ENCODE results near the gene CGB5. TPM values are rescaled to one million over a fixed set of nuclear protein-coding genes. Genes with fewer than 3 reads are reported as not detected.
"Not testable (repeated sequence)": the region's sequence is repeated elsewhere in the genome, so short reads cannot be mapped to it uniquely, and the experiment has no call there.

The CGB5 gene
- total RNA-seq, 1 donor from 2014 or later: not detected

DNA sequence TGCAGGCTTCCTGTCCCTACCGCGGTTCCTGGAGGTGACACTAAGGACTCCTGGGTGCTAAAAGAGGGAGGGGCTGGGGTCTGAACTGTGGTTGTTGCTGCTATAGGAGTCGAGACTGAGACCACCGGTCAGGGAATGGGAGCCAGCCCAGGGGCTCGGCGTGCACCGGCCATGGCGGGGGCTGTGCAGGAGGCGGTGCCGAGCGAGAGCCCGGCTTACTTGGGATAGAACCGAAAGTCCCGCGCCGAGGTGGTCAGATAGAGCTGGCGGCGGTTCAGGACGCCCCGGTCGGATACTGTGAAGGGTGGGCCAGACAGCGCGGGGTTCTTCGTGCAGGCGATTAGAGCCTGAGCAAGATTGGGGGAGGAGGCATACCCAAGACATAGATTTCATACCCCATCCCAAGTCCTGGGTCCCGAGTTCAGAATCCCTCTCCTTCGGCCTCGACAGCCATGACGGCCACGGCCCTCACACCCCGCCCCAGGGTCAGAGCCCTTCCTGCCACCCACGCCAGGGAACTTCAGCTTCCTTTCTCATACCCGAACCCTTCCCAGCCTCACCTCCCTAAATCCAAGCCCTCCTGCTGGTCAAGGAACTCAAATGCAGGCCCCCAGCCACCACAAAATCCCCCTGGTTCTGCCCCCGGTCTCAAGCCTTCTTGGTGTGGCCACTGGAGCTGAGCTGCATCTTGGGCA is 13.4 kb downstream of the CGB5 start:
- intact Hi-C loops (cut with micrococcal nuclease): not testable (repeated sequence)

DNA sequence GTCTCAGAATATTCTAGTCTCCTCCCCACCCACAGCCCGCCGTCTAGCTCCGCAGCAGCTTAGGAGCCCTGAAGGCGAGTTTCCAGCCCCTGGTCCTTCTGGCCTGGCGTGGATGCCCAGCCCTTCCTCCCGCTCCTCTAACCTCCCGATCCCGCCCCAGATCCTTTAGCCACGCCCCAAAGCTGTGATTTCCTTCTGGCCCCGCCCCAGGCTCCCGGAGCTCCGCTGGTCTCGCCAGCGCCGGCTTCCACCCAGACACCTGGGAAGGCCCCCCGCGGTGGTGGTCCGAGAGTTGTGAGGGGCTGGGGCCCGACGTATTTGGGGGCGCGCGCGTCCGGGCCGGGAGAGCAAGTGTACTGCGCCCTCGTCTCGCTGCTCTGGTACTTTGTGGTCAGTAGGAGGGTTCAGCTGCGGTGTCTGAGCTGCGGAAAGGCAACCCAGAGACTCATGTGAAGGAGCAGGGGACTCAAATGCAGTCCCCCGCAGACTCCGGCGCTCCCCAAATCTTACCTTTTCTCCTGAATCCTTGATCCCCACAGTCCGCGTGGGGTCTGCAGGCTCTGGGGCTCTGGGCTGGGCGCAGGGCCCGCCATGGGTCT is 14.1 kb downstream of the CGB5 start, which contains the start of gene CGB7:
Gene CGB7 (minus strand): TSS at position 114 of the 599 bp plus-strand sequence. CDS start 2,374 bp downstream, outside the sequence.
- intact Hi-C loops (cut with micrococcal nuclease): no loop called here

DNA sequence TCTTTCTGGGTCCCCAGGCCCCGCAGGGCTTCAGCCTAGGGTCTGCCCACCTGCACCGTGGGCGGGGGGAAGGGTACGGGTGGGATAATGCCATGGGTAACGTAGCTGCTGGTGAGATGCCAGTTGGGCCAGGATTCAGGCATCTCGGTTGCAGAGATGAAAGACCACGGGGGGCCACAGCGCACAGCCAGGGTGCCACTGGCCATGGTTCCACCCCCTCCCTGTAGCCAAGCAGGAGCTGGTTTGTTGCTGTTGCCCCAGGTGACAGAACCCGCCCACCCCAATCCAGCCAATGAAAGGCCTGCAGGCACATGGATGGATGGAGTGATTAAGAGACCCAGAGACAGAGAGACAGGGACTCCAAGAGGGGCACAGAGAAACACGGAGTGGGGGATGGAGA is 14.9 kb downstream of the CGB5 start:
- intact Hi-C loops (cut with micrococcal nuclease): no loop called here

DNA sequence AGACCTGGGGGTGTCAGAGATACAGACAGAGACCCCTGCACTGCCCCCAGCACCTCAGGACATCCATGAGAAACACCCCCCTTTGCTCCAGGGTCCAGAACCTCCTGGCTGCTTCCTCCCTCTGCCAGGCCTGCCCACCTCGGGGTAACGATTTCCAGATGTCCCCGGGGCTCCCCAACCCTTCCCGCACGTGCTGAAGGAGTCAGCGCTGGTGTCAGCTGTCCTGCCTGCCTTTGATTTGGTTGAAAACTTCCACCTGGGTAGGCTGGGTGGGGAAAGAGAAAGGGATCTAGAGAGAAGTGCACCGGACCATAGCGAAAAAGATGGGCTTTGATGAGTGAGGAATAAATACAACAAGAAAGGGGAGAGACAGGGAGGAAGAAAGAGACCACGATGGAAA is 15.4 kb downstream of the CGB5 start:
- intact Hi-C loops (cut with micrococcal nuclease): no loop called here

DNA sequence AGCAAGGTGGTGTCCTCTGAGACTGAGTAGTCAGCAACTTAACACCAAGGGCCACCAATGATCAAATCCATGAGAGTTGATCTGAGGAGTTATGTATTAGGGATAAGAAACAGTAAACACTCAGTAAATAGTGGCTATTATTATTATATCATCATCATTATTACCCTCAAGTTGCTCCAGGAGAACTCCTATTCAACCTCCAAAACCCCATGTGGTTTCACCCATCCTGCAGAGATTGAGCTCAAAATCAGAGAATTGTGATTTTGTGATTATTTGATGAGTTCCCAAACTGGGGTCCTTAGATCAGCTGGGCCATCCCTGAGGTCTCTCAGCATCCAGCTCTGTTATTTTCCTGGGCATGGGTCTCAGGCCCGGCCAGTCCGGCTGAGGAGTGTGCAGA is 17.4 kb downstream of the CGB5 start:
- intact Hi-C loops (cut with micrococcal nuclease): no loop called here

DNA sequence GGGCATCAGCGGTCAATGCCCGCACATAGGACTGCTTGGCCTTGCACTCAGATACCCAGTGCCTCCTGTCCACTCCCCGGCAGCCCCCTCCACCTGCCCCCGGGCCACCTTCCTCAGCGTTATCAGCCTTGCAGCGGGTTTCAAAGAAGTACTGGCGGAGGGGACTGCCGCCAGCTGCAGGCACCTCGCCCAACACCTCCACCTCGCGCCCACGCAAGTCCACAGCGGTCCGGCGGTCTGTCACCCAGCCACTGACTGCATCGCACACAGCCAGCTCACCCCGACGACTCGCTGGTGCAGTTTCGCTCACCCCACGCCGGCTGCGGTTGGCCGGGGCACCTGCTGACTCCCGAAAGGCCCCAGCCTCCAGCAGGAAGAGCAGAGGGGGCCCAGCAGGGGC is 17.8 kb downstream of the CGB5 start:
- intact Hi-C loops (cut with micrococcal nuclease): no loop called here

DNA sequence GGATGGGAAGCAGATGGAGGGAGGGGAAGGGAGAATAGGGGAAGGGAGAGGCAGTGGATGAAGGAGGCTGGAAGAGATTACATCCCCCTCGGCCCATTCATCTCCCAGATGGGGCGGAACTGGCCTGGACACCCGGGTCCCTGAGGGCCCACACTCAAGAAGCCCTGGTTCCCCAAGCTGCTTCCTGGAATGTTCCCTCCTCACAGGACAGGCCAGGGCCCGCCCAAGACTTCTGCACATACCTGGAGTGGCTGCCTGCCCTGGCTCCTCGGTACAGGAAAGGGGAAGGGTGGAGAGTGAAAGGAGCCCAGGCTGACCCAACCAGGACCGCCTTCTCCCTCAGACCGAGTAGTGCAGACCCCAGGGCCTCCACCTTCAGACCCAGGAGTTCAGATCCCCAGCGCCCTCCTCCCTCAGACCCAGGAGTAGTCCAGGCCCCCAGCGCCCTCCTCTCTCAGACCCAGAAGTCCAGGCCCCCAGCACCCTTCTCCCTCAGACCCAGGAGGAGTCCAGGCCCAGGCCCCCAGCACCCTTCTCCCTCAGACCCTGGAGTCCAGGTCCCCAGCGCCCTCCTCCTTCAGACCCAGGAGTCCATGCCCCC is 20.5 kb downstream of the CGB5 start:
- intact Hi-C loops (cut with micrococcal nuclease): no loop called here

DNA sequence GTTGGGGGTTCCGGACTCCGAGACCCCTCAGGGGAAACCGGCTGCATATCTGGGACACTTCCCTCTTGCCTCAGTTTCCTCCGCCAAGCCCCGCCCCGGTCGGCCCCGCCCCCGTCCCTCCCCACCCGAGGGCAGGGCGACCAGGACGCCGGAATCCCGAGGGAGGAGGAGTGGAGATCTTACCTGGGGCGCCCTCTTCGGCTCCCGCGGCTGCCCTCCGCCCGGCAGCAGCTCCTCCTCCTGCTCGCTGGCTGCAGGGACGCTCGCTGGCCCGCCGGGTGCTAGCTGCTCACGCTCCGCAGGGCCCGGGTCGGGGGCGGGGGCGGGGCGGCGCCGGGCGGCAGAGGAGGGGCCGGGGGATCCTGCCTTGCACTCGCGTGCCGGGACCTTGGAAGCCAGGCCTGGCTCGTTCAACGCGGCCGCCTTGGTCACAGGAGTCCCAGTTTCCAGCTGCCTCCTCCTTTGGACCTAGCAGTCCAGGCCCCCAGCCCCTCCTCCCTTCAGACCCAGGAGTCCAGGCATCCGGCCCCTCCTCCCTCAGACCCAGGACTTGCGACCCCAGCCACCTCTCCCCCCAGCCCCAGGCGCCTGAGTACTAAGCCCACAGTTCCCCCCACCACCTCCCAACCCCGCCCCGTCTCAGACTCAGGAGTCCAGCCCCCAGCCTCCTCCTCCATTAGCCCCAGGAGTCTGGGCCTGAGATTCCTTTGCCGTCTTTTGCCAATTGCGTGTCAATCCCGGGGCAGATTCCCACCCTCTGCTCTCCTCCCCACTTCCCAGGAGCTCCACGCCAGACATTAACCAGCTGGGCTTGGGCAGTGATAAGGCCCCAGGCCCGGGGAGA is 21.3 kb downstream of the CGB5 start, which contains the start of gene NTF4:
Gene NTF4 (minus strand): TSS at position 51 of the 844 bp plus-strand sequence. CDS start 2,821 bp downstream, outside the sequence.
- intact Hi-C loops (cut with micrococcal nuclease): no loop called here

DNA sequence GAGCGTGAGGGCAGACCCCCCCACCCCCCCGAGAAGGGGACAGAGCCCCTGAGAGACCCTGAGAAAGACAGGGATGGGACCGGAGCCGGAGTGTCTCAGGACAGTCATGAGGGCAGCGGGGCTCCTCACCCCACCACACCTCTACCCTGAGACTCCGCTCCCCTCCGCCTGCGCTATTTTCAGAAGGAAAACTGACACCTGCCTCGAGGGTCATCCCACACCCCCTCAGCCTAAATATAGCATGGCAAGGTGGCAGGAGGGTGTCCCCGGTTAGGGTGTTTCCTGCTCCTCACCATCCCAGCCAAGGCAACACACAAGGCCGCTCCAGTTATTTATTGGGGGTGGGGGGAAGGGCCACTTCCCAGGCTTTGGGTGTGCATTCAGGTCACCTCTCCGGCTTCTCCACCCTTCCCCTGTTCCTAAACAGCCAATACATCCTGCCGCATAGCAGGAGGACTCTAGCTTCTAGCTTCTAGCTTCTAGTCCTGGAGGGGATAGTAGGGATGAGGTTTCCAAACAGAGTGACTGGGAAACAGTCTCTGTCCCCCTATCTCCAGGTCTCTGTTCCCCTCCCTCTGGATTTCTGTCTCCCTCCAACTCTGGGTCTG is 22.4 kb downstream of the CGB5 start:
- intact Hi-C loops (cut with micrococcal nuclease): no loop called here

DNA sequence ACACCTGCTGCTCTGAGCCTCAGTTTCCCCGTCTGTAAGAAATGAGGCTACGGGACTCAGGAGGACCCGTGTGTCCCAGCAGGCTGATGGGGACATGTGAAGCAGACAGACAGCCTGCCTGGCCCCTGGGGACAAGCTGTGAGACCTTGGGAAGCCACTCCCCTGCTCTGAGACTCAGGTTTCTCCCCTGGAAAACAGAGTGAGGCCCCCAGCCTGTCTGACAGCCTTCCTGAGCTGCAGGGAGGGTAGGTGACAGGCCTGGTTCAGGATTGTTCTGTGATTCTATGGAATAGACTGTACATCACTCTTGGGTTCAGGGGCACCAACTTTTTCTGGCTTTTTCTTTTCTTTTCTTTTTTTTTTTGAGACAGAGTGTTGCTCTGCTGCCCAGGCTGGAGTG is 23.9 kb downstream of the CGB5 start:
- intact Hi-C loops (cut with micrococcal nuclease): no loop called here

DNA sequence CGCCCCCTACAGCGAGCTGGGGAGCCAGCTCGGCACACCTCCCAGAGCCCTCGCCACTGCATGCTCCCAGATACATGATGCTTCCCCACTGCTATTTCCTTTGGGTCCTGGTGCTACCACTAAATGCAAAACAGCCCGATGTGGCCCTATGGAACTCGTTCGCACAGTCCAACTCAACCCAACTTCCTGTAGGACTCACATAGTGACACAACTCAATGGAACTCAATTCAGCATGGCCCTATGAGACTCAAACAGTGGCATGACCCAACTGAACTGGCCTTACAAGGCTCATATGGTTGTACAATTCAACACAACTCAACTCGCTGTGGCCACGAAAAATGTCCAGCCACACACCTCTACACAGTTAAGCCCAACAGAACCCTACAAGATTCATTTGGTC is 25.4 kb downstream of the CGB5 start:
- intact Hi-C loops (cut with micrococcal nuclease): no loop called here

DNA sequence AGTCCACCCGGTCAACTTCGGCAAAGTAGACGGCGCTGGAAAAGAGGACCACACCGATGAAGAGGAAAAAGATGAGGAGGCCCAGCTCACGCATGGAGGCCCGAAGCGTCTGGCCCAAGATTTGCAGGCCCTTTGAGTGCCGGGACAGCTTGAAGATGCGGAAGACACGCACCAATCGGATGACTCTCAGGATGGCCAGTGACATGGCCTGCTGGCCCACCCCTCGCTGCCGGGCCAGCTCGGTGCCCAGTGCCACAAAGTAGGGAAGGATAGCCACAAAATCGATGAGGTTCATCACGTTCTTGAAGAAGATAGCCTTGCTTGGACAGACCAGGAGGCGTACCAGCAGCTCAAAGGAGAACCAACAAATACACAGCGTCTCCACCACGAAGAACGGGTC is 26.8 kb downstream of the CGB5 start:
- intact Hi-C loops (cut with micrococcal nuclease): no loop called here

DNA sequence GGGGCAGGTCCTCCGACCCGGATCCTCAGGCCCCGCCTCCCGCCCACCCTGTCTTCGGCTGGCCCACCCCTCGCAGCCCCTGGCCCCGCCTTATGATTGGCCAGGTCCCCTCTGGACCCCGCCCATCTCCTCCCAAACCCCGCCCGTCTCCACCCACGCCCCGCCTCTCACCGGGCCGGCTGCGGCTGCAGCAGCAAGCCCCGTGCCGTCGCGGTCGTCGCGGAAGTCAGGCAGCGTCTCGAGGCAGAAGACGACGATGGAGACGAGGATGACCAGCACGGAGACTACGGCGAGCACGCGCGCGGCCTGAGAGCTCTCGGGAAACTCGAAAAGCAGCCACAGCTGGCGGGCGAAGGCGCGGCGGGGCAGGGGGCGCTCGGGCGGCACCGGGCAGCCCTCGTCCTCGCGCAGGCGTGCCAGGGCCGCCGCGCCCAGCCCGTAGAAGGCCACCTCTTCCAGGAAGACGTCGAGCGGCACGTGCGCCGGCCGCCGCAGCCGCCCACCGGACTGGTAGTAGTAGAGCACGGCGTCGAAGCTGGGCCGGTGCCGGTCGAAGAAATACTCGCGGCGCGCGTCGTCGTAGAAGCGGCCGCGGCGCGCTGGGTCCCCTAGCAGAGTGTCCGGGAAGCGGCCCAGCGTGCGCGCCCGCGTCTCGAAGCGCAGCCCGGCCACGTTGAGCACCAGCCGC is 28.4 kb downstream of the CGB5 start:
- intact Hi-C loops (cut with micrococcal nuclease): no loop called here

DNA sequence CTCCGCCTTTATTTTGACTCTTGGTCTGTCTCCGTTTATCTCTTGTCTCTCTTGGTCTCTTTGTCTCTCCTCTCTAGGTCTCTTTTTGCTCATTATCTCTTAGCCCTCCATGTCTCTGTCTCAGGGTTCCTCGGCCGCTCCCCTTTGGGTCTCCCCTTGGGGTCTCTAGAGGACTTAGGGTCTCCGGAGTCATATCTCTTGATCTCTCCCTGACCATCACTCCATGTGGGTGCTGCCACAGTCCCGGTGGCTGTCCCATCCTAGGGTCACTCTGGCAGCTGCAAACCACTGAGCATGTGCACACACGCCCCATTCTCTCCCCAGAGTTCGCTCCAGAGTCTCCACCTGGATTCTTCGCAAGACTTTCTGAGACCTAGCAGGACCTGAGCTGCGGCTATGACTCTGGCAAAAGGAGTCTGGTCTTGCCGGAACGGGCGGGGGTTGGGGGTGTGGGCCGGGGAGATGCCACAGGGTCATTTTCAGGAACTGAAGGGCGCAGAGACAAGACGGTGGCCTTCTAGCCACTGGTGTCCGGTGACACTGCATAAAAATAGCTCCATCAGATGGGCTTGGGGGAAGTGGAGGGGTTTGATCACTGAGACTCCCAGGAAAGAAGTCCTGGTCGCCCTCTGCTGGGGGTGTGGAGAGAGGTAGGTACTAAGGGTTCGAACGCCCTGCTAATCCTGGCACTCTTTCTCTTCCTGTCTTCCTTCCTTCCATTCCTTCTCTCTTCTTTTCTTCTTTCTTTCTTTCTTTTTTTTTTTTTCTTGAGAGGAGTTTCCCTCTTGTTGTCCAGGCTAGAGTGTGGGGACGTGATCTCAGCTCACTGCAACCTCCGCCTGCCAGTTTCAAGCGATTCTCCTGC is 30.1 kb downstream of the CGB5 start:
- intact Hi-C loops (cut with micrococcal nuclease): no loop called here

DNA sequence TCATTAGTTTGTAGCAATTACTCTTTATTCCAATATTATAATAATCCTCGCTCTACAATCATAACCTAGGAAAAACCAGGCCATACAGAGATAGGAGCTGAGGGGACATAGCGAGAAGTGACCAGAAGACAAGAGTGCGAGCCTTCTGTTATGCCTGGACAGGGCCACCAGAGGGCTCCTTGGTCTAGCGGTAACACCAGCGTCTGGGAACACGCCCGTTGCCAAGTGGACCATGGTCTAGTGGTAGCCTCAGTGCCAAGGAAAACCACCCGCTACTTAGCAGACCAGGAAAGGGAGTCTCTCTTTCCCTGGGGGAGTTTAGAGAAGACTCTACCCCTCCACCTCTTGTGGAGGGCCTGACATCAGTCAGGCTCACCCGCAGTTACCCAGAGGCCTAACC is 31.2 kb downstream of the CGB5 start:
- intact Hi-C loops (cut with micrococcal nuclease): not testable (repeated sequence)

DNA sequence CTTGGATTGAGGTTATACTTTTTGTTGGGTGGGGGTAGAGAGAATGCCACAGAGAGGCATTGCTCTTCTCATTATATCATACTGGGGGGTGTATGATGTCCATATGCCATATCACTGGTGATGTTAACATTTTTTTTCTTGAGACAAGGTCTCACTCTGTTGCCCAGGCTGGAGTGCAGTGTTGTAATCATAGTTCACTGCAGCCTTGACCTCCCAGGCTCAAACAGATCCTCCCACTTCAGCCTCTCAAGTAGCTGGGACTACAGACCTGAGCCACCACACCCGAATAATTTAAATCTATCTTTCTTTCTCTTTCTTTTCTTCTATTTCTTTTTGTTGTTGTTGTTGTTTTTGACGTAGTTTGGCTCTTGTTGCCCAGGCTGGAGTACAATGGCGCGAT is 36.7 kb downstream of the CGB5 start:
- intact Hi-C loops (cut with micrococcal nuclease): no loop called here

DNA sequence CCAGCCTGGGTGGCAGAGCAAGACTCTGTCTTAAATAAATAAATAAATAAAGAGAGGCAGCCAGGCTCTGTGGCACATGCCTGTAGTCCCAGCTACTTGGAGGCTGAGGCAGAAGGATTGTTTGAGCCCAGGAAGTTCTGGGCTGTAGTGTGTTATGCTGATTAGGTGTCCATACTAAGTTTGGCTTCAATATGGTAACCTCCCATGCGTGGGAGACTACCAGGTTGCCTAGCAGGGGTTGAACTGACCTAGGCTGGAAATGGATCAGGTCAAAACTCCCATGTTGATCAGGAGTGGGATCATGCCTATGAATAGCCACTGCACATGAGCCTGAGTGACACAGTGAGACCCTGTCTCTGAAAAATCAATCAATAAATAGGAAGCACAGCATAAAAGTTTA is 37.6 kb downstream of the CGB5 start:
- intact Hi-C loops (cut with micrococcal nuclease): no loop called here

DNA sequence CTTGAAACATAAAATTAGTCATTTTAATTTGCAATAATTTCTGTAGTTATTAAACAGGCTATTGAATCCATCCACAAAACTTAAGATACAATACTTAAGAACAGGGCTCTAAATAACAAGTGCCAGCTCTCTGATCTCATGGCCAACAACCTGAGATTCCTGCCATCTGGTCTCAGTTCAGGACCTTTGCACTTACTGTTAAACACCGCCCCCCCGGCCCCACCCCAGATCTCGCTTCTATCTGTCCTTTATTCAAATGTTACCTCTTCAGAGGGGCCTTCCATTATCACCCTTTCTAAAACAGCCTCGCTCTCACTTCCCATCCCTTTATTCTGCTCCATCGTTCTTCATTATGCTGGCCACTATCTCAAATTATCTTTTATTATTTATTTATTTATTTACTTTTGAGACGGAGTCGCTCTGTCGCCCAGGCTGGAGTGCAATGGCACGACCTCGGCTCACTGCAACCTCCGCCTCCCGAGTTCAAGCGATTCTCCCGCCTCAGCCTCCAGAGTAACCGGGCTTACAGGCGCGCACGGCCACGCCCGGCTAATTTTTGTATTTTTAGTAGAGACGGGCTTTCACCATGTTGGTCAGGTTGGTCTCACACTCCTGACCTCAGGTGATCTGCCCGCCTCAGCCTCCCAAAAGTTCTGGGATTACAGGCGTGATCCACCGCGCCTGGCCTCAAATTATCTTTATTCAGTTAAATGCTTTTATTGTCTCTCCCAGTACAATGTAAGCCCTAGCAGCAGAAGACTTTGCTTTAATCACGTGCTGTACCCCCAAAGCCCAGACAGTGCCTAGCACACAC is 40.8 kb downstream of the CGB5 start:
- intact Hi-C loops (cut with micrococcal nuclease): loop anchor here (1.0 to 2.0 kb wide), 3 partner anchors 34 to 728 kb away; partner anchors contain the start of genes C19orf73, FUZ and PPFIA3

Measured in T-helper 2 cell treated with Interferon-gamma antibody and Interleukin-4, amounts not matched to agents 100 ng/mL and 5 ng/mL, for 36 hours (primary cell).